Left lung (tissue), 10 donors: Measurements from ENCODE around the gene LRP1-AS. TPM values are rescaled to one million over a fixed set of nuclear protein-coding genes. Genes with fewer than 3 reads are reported as not detected.

ENCODE experiments used
- ATAC-seq: fragments of 200-7000 bp; cut with Tn5 transposase; one replicate; pipeline ENCODE4 v1.9.1; 2020; ENCODE audit warnings: moderate library complexity
- DNase-seq, 4 donors: peaks; one replicate each; pipeline ENCODE4 v3.0.0-alpha.2; 2013 to 2020
- H3K27ac ChIP-seq, 2 donors: fragments of 200-600 bp; sonication (generic) in 1 of 2; one replicate each; pipeline versions ENCODE4 v1.5.0 to v1.8.0; 2020 to 2021
- H3K27me3 ChIP-seq, 2 donors: fragments of 200-600 bp; sonication (generic) in 1 of 2; one replicate each; pipeline versions ENCODE4 v1.5.0 to v1.8.0; 2020 to 2021
- H3K36me3 ChIP-seq, 2 donors: fragments of 200-600 bp; sonication (generic) in 1 of 2; one replicate each; pipeline versions ENCODE4 v1.5.0 to v1.8.0; 2020 to 2021
- H3K4me1 ChIP-seq, 2 donors: fragments of 200-600 bp; one replicate each; pipeline ENCODE4 v1.8.0; 2021
- H3K4me3 ChIP-seq, 2 donors: fragments of 200-600 bp; sonication (generic) in 1 of 2; one replicate each; pipeline versions ENCODE4 v1.5.0 to v1.8.0; 2020 to 2021; ENCODE audit warnings: mild to moderate bottlenecking in 1 of 2
- H3K9me3 ChIP-seq, 2 donors: fragments of 200-600 bp; sonication (generic) in 1 of 2; one replicate each; pipeline versions ENCODE4 v1.5.0 to v1.8.0; 2020 to 2021
- intact Hi-C, 2 donors: fragments of 100-400 bp; cut with DNase I; formaldehyde crosslinking; loops; one replicate each; pipeline versions ENCODE4 v1.11.2 to v1.14.2; 2022
- microRNA-seq, 2 donors: library from miRNA; unstranded; fragments of <30 nt; microRNA quantifications; one replicate each; pipeline ENCODE4, GENCODE V29; 2019
- polyA plus RNA-seq, 6 donors: library from polyadenylated mRNA; unstranded; fragments of 120-200 nt; gene quantifications; one replicate each; pipeline ENCODE4 v1.2.1, GENCODE V29; 2013; ENCODE audit not compliant: insufficient read length in 6 of 6
- total RNA-seq, 2 donors: library from RNA; stranded (reverse); fragmentation: NEBNext Ultra II Directional; extraction: Animal tissue kit (Norgen Biotek cat#: 25700); gene quantifications; one replicate each; pipeline ENCODE4 v1.2.1, GENCODE V29; 2021
- TF ChIP-seq, protein P1 (sequence below), 2 donors: fragments of 200-600 bp; sonication (generic) in 1 of 2; IDR thresholded peaks; one replicate each; pipeline versions ENCODE4 v1.5.0 to v1.8.0; 2021; ENCODE audit warnings: antibody characterized with exemption in 2 of 2
- donor health status: DM: no; HTN: yes; CAD: no.
- donor health status: DM: no; HTN: no; CAD: no.

Gene LRP1-AS
- total and polyA plus RNA-seq, 8 donors: 0.24 to 1.0 (median 0.69) TPM; not detected in 3

DNA sequence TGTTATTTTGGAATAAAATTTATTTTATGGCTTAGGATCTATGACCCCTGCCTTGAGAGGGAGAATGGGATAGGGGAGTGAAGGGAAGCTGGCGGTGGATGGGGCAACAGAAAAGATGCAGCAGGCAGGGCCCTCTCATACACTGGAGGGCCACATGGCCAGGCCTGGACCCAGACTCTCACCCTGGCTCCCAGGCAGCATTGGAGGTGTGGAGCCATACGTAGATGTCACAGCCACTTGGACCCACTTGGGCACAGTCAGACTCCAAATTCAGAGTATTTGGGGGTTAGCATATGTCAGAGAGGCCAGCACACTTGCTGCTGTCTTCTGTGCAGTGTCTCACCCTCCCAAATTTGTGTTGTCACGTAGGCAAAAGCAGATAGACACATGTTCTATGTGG lies 52.0 kb downstream of the LRP1-AS start:
- peaks cover 0 to 90% of the 10 kb centered on the region in 2 donors for H3K36me3 ChIP-seq
- ATAC-seq (no peak), DNase-seq (no peak)
- intact Hi-C loops: no loop called here
- H3K4me1 ChIP-seq: peaks cover 26 to 63% of the 10 kb centered on the region in 2 donors
- H3K9me3 ChIP-seq: no peaks in the 10 kb centered on the region
- TF ChIP-seq, protein P1, sequence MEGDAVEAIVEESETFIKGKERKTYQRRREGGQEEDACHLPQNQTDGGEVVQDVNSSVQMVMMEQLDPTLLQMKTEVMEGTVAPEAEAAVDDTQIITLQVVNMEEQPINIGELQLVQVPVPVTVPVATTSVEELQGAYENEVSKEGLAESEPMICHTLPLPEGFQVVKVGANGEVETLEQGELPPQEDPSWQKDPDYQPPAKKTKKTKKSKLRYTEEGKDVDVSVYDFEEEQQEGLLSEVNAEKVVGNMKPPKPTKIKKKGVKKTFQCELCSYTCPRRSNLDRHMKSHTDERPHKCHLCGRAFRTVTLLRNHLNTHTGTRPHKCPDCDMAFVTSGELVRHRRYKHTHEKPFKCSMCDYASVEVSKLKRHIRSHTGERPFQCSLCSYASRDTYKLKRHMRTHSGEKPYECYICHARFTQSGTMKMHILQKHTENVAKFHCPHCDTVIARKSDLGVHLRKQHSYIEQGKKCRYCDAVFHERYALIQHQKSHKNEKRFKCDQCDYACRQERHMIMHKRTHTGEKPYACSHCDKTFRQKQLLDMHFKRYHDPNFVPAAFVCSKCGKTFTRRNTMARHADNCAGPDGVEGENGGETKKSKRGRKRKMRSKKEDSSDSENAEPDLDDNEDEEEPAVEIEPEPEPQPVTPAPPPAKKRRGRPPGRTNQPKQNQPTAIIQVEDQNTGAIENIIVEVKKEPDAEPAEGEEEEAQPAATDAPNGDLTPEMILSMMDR (IDR thresholded peaks at IDR 0.05): no peak
- H3K27me3 ChIP-seq: no peaks in the 10 kb centered on the region
- H3K27ac ChIP-seq: peak overlapping the region in 1 of 2 donors; percentile 58
- H3K4me3 ChIP-seq: no peak overlapping the region

Small RNA genes within 50 kb of the gene (microRNA-seq; reads per million reads assigned to microRNA genes)
- 5.1 to 5.5 reads per million in 2 donors for gene MIR1228

Other genes with a start within 250 kb of the LRP1-AS start
- gene SDR9C7, start 213.2 kb downstream of the LRP1-AS start, total RNA-seq: not detected
- gene SDR9C7, start 213.2 kb downstream of the LRP1-AS start, polyA plus RNA-seq: under 1 TPM in 5 of 6 donors, not detected in 1; 0.10 to 0.21 (median 0.18) TPM
- gene RDH16, start 190.0 kb downstream of the LRP1-AS start, total RNA-seq: under 1 TPM; 0.20 to 0.45 TPM
- 1 to 10 TPM in 1 of 6 donors, under 1 TPM in 5; 0.60 to 1.1 (median 0.86) TPM for gene RDH16, start 190.0 kb downstream of the LRP1-AS start, polyA plus RNA-seq
- 1 to 10 TPM; 3.8 to 6.1 TPM for gene ZBTB39, start 141.1 kb downstream of the LRP1-AS start, total RNA-seq
- gene ZBTB39, start 141.1 kb downstream of the LRP1-AS start, polyA plus RNA-seq: 10 to 100 TPM in 5 of 6 donors, 1 to 10 TPM in 1; 9.0 to 12.4 (median 11.5) TPM
- gene TAC3, start 131.1 kb downstream of the LRP1-AS start, total RNA-seq: not detected
- 1 to 10 TPM in 1 of 6 donors, under 1 TPM in 5; 0.31 to 1.1 (median 0.73) TPM for gene TAC3, start 131.1 kb downstream of the LRP1-AS start, polyA plus RNA-seq
- under 1 TPM; 0.26 to 0.29 TPM for gene MYO1A, start 97.5 kb downstream of the LRP1-AS start, total RNA-seq
- gene MYO1A, start 97.5 kb downstream of the LRP1-AS start, polyA plus RNA-seq: under 1 TPM in 4 of 6 donors, not detected in 2; 0.07 to 0.23 (median 0.13) TPM
- gene NEMP1, start 68.8 kb downstream of the LRP1-AS start, total RNA-seq: 10 to 100 TPM; 16.4 to 17.9 TPM
- gene NEMP1, start 68.8 kb downstream of the LRP1-AS start, polyA plus RNA-seq: 10 to 100 TPM; 21.5 to 29.2 (median 28.0) TPM
- 10 to 100 TPM; 28.4 to 40.1 TPM for gene NAB2, start 58.5 kb downstream of the LRP1-AS start, total RNA-seq
- gene NAB2, start 58.5 kb downstream of the LRP1-AS start, polyA plus RNA-seq: 10 to 100 TPM; 38.4 to 52.0 (median 45.7) TPM
- gene STAT6, start 36.3 kb downstream of the LRP1-AS start, total RNA-seq: 100 to 1,000 TPM; 200 to 237 TPM
- 100 to 1,000 TPM; 137 to 173 (median 162) TPM for gene STAT6, start 36.3 kb downstream of the LRP1-AS start, polyA plus RNA-seq
- gene LRP1, start 19.1 kb downstream of the LRP1-AS start, total RNA-seq: 100 to 1,000 TPM; 228 to 325 TPM
- gene LRP1, start 19.1 kb downstream of the LRP1-AS start, polyA plus RNA-seq: 100 to 1,000 TPM; 108 to 149 (median 131) TPM
- 1 to 10 TPM in 1 of 2 donors, under 1 TPM in 1; 0.93 to 1.0 TPM for gene NXPH4, start 69.2 kb upstream of the LRP1-AS start, total RNA-seq
- 1 to 10 TPM in 4 of 6 donors, under 1 TPM in 2; 0.67 to 1.7 (median 1.4) TPM for gene NXPH4, start 69.2 kb upstream of the LRP1-AS start, polyA plus RNA-seq
- gene SHMT2, start 82.1 kb upstream of the LRP1-AS start, total RNA-seq: 100 to 1,000 TPM in 1 of 2 donors, 10 to 100 TPM in 1; 64.7 to 116 TPM
- 10 to 100 TPM; 65.8 to 82.4 (median 75.6) TPM for gene SHMT2, start 82.1 kb upstream of the LRP1-AS start, polyA plus RNA-seq
- 1 to 10 TPM; 3.4 to 5.0 TPM for gene STAC3, start 103.6 kb upstream of the LRP1-AS start, total RNA-seq
- gene STAC3, start 103.6 kb upstream of the LRP1-AS start, polyA plus RNA-seq: 1 to 10 TPM; 2.9 to 5.1 (median 3.4) TPM